ENCODE measurements around the gene KNCN.

The KNCN gene

GRCh38 chr1:46592823-46593222, 41.4 kb upstream of the KNCN start:
- H3K4me3 ChIP-seq (ENCODE audit: low read depth, low read length): no peak overlapping the region
- TF ChIP-seq CTCF (IDR thresholded peaks at IDR 0.05; ENCODE audit: low read depth, low read length): no peak
- in situ Hi-C loops (cut with HindIII; ENCODE audit: low sequenced_read_pairs): no loop called here
- DNase-seq (ENCODE audit: low read depth, low spot score): no peak

- in situ Hi-C loops (cut with HindIII; ENCODE audit: low sequenced_read_pairs): no loop called here
- no peak for DNase-seq (ENCODE audit: low read depth, low spot score)
- no peak overlapping the region for H3K4me3 ChIP-seq (ENCODE audit: low read depth, low read length)
- no peak for TF ChIP-seq CTCF (IDR thresholded peaks at IDR 0.05; ENCODE audit: low read depth, low read length)
These were observed 38.1 kb upstream of the KNCN start for GRCh38 chr1:46589529-46589928.

- TF ChIP-seq CTCF (IDR thresholded peaks at IDR 0.05; ENCODE audit: low read depth, low read length): no peak
- no peak overlapping the region for H3K4me3 ChIP-seq (ENCODE audit: low read depth, low read length)
- DNase-seq (ENCODE audit: low read depth, low spot score): no peak
- in situ Hi-C loops (cut with HindIII; ENCODE audit: low sequenced_read_pairs): no loop called here
These were observed 35.6 kb upstream of the KNCN start for GRCh38 chr1:46587069-46587468.

GRCh38 chr1:46585312-46585938, 34.0 kb upstream of the KNCN start:
- in situ Hi-C loops (cut with HindIII; ENCODE audit: low sequenced_read_pairs): no loop called here
- no peak for DNase-seq (ENCODE audit: low read depth, low spot score)
- H3K4me3 ChIP-seq (ENCODE audit: low read depth, low read length): no peak overlapping the region
- TF ChIP-seq CTCF (IDR thresholded peaks at IDR 0.05; ENCODE audit: low read depth, low read length): no peak

- no peak for TF ChIP-seq CTCF (IDR thresholded peaks at IDR 0.05; ENCODE audit: low read depth, low read length)
- DNase-seq (ENCODE audit: low read depth, low spot score): no peak
- in situ Hi-C loops (cut with HindIII; ENCODE audit: low sequenced_read_pairs): no loop called here
- H3K4me3 ChIP-seq (ENCODE audit: low read depth, low read length): no peak overlapping the region
These were observed 32.0 kb upstream of the KNCN start for GRCh38 chr1:46583494-46583893.

- no peak for DNase-seq (ENCODE audit: low read depth, low spot score)
- TF ChIP-seq CTCF (IDR thresholded peaks at IDR 0.05; ENCODE audit: low read depth, low read length): no peak
- in situ Hi-C loops (cut with HindIII; ENCODE audit: low sequenced_read_pairs): no loop called here
- H3K4me3 ChIP-seq (ENCODE audit: low read depth, low read length): no peak overlapping the region
These were observed 31.5 kb upstream of the KNCN start for GRCh38 chr1:46582972-46583371.

Data from astrocyte of the spinal cord (primary cell).